Stimulated activated naive CD8-positive, alpha-beta T cell treated with anti-CD3 and anti-CD28 coated beads, Interleukin-15, Interleukin-2, amounts not matched to agents 100 ng/mL and 50 ng/mL, for 24 hours (primary cell): Measurements from ENCODE around the gene OCA2.

Experiments
- H3K27ac Mint-ChIP-seq: one replicate; pipeline ENCODE4 v1.8.0; 2021; ENCODE audit warnings: mild to moderate bottlenecking, mixed read lengths
- H3K27me3 Mint-ChIP-seq: one replicate; pipeline ENCODE4 v1.8.0; 2021; ENCODE audit warnings: mixed read lengths
- H3K36me3 Mint-ChIP-seq: one replicate; pipeline ENCODE4 v1.8.0; 2021; ENCODE audit warnings: low read depth, mixed read lengths
- H3K4me1 Mint-ChIP-seq: one replicate; pipeline ENCODE4 v1.8.0; 2021; ENCODE audit warnings: low read depth, mixed read lengths
- H3K4me3 Mint-ChIP-seq: one replicate; pipeline ENCODE4 v1.8.0; 2021; ENCODE audit warnings: mild to moderate bottlenecking, mixed read lengths
- H3K9me3 Mint-ChIP-seq: one replicate; pipeline ENCODE4 v1.8.0; 2021; ENCODE audit warnings: mixed read lengths

Gene OCA2

GRCh38 chr15:27934782-27935181, 164.3 kb downstream of the OCA2 start:
- Mint-ChIP-seq H3K27ac (no peak overlapping the region), H3K4me1 (no peaks in the 10 kb centered on the region), H3K27me3 (no peaks in the 10 kb centered on the region), H3K36me3 (no peaks in the 10 kb centered on the region), H3K4me3 (no peak overlapping the region), H3K9me3 (peaks cover 11% of the 10 kb centered on the region)

GRCh38 chr15:27933562-27933961, 165.6 kb downstream of the OCA2 start:
- Mint-ChIP-seq H3K4me1 (no peaks in the 10 kb centered on the region), H3K36me3 (no peaks in the 10 kb centered on the region), H3K27ac (no peak overlapping the region), H3K9me3 (peaks cover 11% of the 10 kb centered on the region), H3K27me3 (no peaks in the 10 kb centered on the region), H3K4me3 (no peak overlapping the region)

- no peaks in the 10 kb centered on the region for H3K27me3 Mint-ChIP-seq
- peaks cover 11% of the 10 kb centered on the region for H3K9me3 Mint-ChIP-seq
These were observed 166.5 kb downstream of the OCA2 start for GRCh38 chr15:27932600-27932999.

GRCh38 chr15:27928386-27928785, 170.7 kb downstream of the OCA2 start:
- Mint-ChIP-seq H3K27ac (no peak overlapping the region), H3K4me1 (no peaks in the 10 kb centered on the region), H3K4me3 (no peak overlapping the region), H3K9me3 (peaks cover 9% of the 10 kb centered on the region), H3K27me3 (peaks cover 3% of the 10 kb centered on the region), H3K36me3 (no peaks in the 10 kb centered on the region)

More at GRCh38 chr15:27932600-27932999, 166.5 kb downstream of the OCA2 start:
- Mint-ChIP-seq H3K27ac (no peak overlapping the region), H3K4me1 (no peaks in the 10 kb centered on the region), H3K4me3 (no peak overlapping the region), H3K36me3 (no peaks in the 10 kb centered on the region)

- no peaks in the 10 kb centered on the region for H3K36me3 Mint-ChIP-seq
- H3K4me3 Mint-ChIP-seq = no peak overlapping the region
- no peak overlapping the region for H3K27ac Mint-ChIP-seq
- H3K27me3 Mint-ChIP-seq = no peaks in the 10 kb centered on the region
- no peaks in the 10 kb centered on the region for H3K4me1 Mint-ChIP-seq
- H3K9me3 Mint-ChIP-seq = peaks cover 15% of the 10 kb centered on the region
These were observed 186.8 kb downstream of the OCA2 start for GRCh38 chr15:27912283-27912682.

- Mint-ChIP-seq H3K4me3 (no peak overlapping the region), H3K27ac (no peak overlapping the region), H3K9me3 (peaks cover 7% of the 10 kb centered on the region), H3K27me3 (peaks cover 4% of the 10 kb centered on the region), H3K36me3 (no peaks in the 10 kb centered on the region), H3K4me1 (no peaks in the 10 kb centered on the region)
These were observed 192.3 kb downstream of the OCA2 start for GRCh38 chr15:27906802-27907201.

GRCh38 chr15:27903405-27903804, 195.7 kb downstream of the OCA2 start:
- H3K4me1 Mint-ChIP-seq = no peaks in the 10 kb centered on the region
- no peak overlapping the region for H3K4me3 Mint-ChIP-seq
- no peaks in the 10 kb centered on the region for H3K36me3 Mint-ChIP-seq
- peaks cover 7% of the 10 kb centered on the region for H3K9me3 Mint-ChIP-seq
- H3K27ac Mint-ChIP-seq = no peak overlapping the region
- H3K27me3 Mint-ChIP-seq = peaks cover 4% of the 10 kb centered on the region

GRCh38 chr15:27902680-27903385, 196.3 kb downstream of the OCA2 start:
- peaks cover 4% of the 10 kb centered on the region for H3K27me3 Mint-ChIP-seq
- H3K9me3 Mint-ChIP-seq = peaks cover 7% of the 10 kb centered on the region
- no peak overlapping the region for H3K27ac Mint-ChIP-seq
- H3K4me1 Mint-ChIP-seq = no peaks in the 10 kb centered on the region
- H3K4me3 Mint-ChIP-seq = no peak overlapping the region
- no peaks in the 10 kb centered on the region for H3K36me3 Mint-ChIP-seq

GRCh38 chr15:27899583-27900285, 199.4 kb downstream of the OCA2 start:
- Mint-ChIP-seq H3K4me3 (no peak overlapping the region), H3K27me3 (no peaks in the 10 kb centered on the region), H3K4me1 (no peaks in the 10 kb centered on the region), H3K36me3 (no peaks in the 10 kb centered on the region), H3K27ac (no peak overlapping the region), H3K9me3 (peaks cover 11% of the 10 kb centered on the region)

GRCh38 chr15:27897481-27897880, 201.6 kb downstream of the OCA2 start:
- Mint-ChIP-seq H3K36me3 (no peaks in the 10 kb centered on the region), H3K4me1 (no peaks in the 10 kb centered on the region), H3K27me3 (no peaks in the 10 kb centered on the region), H3K27ac (no peak overlapping the region), H3K4me3 (no peak overlapping the region), H3K9me3 (peaks cover 23% of the 10 kb centered on the region)

- H3K36me3 Mint-ChIP-seq = no peaks in the 10 kb centered on the region
- H3K4me3 Mint-ChIP-seq = no peak overlapping the region
- no peak overlapping the region for H3K27ac Mint-ChIP-seq
- H3K4me1 Mint-ChIP-seq = no peaks in the 10 kb centered on the region
- peaks cover 41% of the 10 kb centered on the region for H3K9me3 Mint-ChIP-seq
- H3K27me3 Mint-ChIP-seq = no peaks in the 10 kb centered on the region
These were observed 204.5 kb downstream of the OCA2 start for GRCh38 chr15:27894645-27895044.

GRCh38 chr15:27889258-27889657, 209.9 kb downstream of the OCA2 start:
- H3K27me3 Mint-ChIP-seq = peaks cover 4% of the 10 kb centered on the region
- H3K27ac Mint-ChIP-seq = no peak overlapping the region
- no peak overlapping the region for H3K4me3 Mint-ChIP-seq
- no peaks in the 10 kb centered on the region for H3K4me1 Mint-ChIP-seq
- H3K36me3 Mint-ChIP-seq = no peaks in the 10 kb centered on the region
- H3K9me3 Mint-ChIP-seq = peaks cover 40% of the 10 kb centered on the region

GRCh38 chr15:27885201-27885600, 213.9 kb downstream of the OCA2 start:
- Mint-ChIP-seq H3K27ac (no peak overlapping the region), H3K27me3 (peaks cover 4% of the 10 kb centered on the region), H3K4me3 (no peak overlapping the region), H3K4me1 (no peaks in the 10 kb centered on the region), H3K9me3 (peaks cover 16% of the 10 kb centered on the region), H3K36me3 (no peaks in the 10 kb centered on the region)

- H3K4me1 Mint-ChIP-seq = no peaks in the 10 kb centered on the region
- H3K4me3 Mint-ChIP-seq = no peak overlapping the region
- H3K27me3 Mint-ChIP-seq = peaks cover 4% of the 10 kb centered on the region
- H3K9me3 Mint-ChIP-seq = peaks cover 11% of the 10 kb centered on the region
- H3K36me3 Mint-ChIP-seq = no peaks in the 10 kb centered on the region
- H3K27ac Mint-ChIP-seq = no peak overlapping the region
These were observed 214.4 kb downstream of the OCA2 start for GRCh38 chr15:27884726-27885125.

- Mint-ChIP-seq H3K4me3 (no peak overlapping the region), H3K36me3 (no peaks in the 10 kb centered on the region)
These were observed 220.3 kb downstream of the OCA2 start for GRCh38 chr15:27878841-27879240.

GRCh38 chr15:27873828-27874227, 225.3 kb downstream of the OCA2 start:
- Mint-ChIP-seq H3K36me3 (no peaks in the 10 kb centered on the region), H3K27me3 (no peaks in the 10 kb centered on the region), H3K9me3 (no peaks in the 10 kb centered on the region), H3K27ac (no peak overlapping the region), H3K4me1 (no peaks in the 10 kb centered on the region), H3K4me3 (no peak overlapping the region)

More at GRCh38 chr15:27878841-27879240, 220.3 kb downstream of the OCA2 start:
- H3K4me1 Mint-ChIP-seq = no peaks in the 10 kb centered on the region
- H3K27me3 Mint-ChIP-seq = no peaks in the 10 kb centered on the region
- H3K9me3 Mint-ChIP-seq = no peaks in the 10 kb centered on the region
- no peak overlapping the region for H3K27ac Mint-ChIP-seq
